Gastrocnemius medialis (tissue), 4 donors: ENCODE results near the gene EFNB3.

Experiments
- POLR2A ChIP-seq, 2 donors: fragments of 450-650 bp; IDR thresholded peaks; one replicate each; pipeline ENCODE4 v1.6.1; 2017; ENCODE audit warnings: antibody characterized with exemption in 2 of 2, mild to moderate bottlenecking in 2 of 2, moderate library complexity in 2 of 2
- TF ChIP-seq, protein P1 (sequence below), 5 experiments: fragments of 450-650 bp in 3 of 5; fragments of 200-600 bp in 2 of 5; sonication (generic) in 2 of 5; IDR thresholded peaks in 4 of 5; conservative IDR thresholded peaks in 1 of 5; 1 replicate in 4 of 5; 2 replicates in 1 of 5; pipeline ENCODE4 v1.5.1; 2016 to 2019; ENCODE audit warnings: antibody characterized with exemption in 5 of 5, mild to moderate bottlenecking in 3 of 5, moderate library complexity in 3 of 5

DNA sequence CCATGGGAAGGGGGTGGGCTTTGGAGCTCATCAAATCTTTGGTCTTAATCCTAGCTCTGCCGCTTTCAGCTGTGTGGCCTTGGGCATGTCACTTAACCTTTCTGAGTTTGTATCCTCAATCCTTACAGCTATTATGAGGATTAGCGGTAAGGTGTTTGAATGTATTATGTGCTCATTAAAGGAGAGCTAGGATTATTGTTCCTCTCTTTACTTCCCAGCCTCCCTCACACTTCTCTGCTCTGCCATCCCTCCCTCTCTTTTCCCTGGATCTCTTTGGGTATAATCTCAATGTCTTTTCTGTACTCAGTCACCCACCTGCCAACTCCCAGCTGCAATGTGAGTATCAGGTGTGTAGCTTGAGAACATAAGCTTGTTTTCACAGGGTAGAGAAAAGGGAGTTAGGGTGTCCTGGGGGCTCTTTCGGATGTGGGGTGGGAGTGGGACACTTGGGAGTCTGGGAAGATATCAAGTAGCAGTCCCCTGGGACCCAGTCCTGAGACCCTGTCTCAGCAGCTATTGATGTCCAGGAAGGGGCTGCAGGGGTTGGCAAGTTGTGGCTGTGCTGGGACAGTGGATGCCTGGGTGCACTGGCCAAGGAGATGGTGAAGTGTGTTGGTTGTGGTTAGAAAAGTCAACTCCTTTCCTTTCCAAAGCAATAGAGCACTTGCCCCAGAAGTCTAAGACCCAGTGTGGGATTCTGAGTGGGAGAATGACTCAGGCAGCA lies 1.8 kb downstream of the EFNB3 start:
- TF ChIP-seq, protein P1, sequence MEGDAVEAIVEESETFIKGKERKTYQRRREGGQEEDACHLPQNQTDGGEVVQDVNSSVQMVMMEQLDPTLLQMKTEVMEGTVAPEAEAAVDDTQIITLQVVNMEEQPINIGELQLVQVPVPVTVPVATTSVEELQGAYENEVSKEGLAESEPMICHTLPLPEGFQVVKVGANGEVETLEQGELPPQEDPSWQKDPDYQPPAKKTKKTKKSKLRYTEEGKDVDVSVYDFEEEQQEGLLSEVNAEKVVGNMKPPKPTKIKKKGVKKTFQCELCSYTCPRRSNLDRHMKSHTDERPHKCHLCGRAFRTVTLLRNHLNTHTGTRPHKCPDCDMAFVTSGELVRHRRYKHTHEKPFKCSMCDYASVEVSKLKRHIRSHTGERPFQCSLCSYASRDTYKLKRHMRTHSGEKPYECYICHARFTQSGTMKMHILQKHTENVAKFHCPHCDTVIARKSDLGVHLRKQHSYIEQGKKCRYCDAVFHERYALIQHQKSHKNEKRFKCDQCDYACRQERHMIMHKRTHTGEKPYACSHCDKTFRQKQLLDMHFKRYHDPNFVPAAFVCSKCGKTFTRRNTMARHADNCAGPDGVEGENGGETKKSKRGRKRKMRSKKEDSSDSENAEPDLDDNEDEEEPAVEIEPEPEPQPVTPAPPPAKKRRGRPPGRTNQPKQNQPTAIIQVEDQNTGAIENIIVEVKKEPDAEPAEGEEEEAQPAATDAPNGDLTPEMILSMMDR (IDR thresholded peaks at IDR 0.05 in 4 of 5, conservative IDR thresholded peaks at IDR 0.05 in 1 of 5): no peak
- TF ChIP-seq POLR2A (IDR thresholded peaks at IDR 0.05): no peak
